GM21526 (cell line): ENCODE data around the gene CCDC154.

Experiments
- ATAC-seq: cut with Tn5 transposase; IDR thresholded peaks from one replicate; pipeline ENCODE4 v1.9.1; 2021; ENCODE audit warnings: moderate library complexity; ENCODE audit not compliant: unreplicated experiment, low FRiP score

The CCDC154 gene

GRCh38 chr16:1427473-1428461, 16.6 kb downstream of the CCDC154 start:
- no peak for ATAC-seq

GRCh38 chr16:1426734-1427471, 17.5 kb downstream of the CCDC154 start:
- ATAC-seq = no peak

GRCh38 chr16:1425616-1426370, 18.6 kb downstream of the CCDC154 start:
- no peak for ATAC-seq

- no peak for ATAC-seq
Measured at GRCh38 chr16:1424028-1424427, 20.3 kb downstream of the CCDC154 start.

GRCh38 chr16:1422076-1422475, 22.3 kb downstream of the CCDC154 start:
- no peak for ATAC-seq

- ATAC-seq = peak; percentile 22
Measured at GRCh38 chr16:1420111-1420539, 24.2 kb downstream of the CCDC154 start.

- ATAC-seq = no peak
Measured at GRCh38 chr16:1416521-1416941, 27.8 kb downstream of the CCDC154 start.

GRCh38 chr16:1414532-1415260, 29.7 kb downstream of the CCDC154 start, which contains the start of gene UNKL:
UNKL (minus strand) TSS chr16:1414704; CDS start chr16:1414691, 13 bp downstream.
- ATAC-seq = no peak

GRCh38 chr16:1413684-1414531, 30.4 kb downstream of the CCDC154 start:
- ATAC-seq = no peak

- ATAC-seq = no peak
Measured at GRCh38 chr16:1412847-1413246, 31.5 kb downstream of the CCDC154 start.

GRCh38 chr16:1408171-1408837, 36.1 kb downstream of the CCDC154 start:
- ATAC-seq = peak; percentile 64

GRCh38 chr16:1407753-1408152, 36.6 kb downstream of the CCDC154 start:
- ATAC-seq = no peak

GRCh38 chr16:1403733-1404132, 40.6 kb downstream of the CCDC154 start:
- no peak for ATAC-seq

GRCh38 chr16:1403036-1403435, 41.3 kb downstream of the CCDC154 start:
- ATAC-seq = no peak

- ATAC-seq = no peak
Measured at GRCh38 chr16:1401758-1402154, 42.6 kb downstream of the CCDC154 start.

- no peak for ATAC-seq
Measured at GRCh38 chr16:1401061-1401757, 43.1 kb downstream of the CCDC154 start.

GRCh38 chr16:1398826-1399581, 45.4 kb downstream of the CCDC154 start:
- ATAC-seq = no peak
